Endometrial microvascular endothelial cells (primary cell): ENCODE results near the gene SLC46A3. TPM values are rescaled to one million over a fixed set of nuclear protein-coding genes. Genes with fewer than 3 reads are reported as not detected.

Experiments
- in situ Hi-C: cut with HindIII; loops from 2 replicates; pipeline ENCODE4 v1.10.0; 2017; ENCODE audit warnings: low sequenced_read_pairs, low pct_unique_long_range_greater_than_20kb; ENCODE audit errors: inconsistent ontology term
- total RNA-seq: library from RNA; depleted of rRNA; stranded (reverse); fragments of >200 nt; gene quantifications from one replicate; pipeline ENCODE4 v1.2.3, GENCODE V29; 2015; ENCODE audit errors: inconsistent ontology term

SLC46A3 gene
- total RNA-seq, 1 donor from 2014 or later = 0.65 TPM

DNA sequence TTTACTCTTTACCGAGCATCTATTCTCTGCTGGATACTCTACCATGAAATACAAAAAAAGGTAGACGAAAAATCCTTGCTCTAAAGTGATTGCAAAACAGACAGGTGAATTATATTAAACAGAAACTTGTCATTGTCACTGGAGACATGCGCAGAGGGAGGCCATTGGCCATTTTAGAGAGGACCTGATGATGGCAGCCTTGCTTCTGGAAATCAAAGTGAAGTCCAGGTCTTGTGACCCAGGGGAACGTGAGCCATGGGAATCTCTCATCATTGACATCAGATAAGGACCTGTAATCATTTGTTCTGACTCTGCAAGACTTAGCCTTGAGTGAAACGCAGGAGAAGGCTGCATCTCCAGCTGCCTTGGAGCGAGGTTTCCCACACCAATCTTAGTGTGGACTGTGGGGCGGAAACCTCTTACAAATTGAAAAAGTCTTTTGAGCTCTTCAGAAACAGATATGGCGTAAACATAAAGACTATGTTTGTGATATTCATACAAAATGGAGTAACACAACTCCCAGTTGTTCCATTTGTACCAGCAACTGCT lies 16.8 kb upstream of the SLC46A3 start:
- in situ Hi-C loops = no loop called here

DNA sequence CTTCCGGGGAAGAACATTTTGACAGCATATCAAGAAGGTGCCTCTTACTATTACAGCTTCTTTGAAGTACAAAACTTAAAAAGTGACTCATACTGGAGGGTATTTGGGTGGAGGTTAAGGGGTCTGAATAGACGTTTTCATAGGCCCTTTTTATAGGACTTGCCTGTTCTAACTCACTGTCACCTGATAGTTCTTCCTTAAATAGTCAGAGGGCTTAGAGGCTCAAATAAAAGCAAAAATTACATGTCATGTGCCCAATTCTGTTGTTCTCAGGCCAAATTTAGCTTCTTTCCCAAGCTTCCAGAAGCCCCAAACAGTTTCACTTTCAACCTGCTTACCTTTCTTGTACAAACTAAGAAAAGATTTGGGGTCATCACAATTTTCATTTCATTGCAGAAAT lies 16.1 kb upstream of the SLC46A3 start:
- in situ Hi-C loops = no loop called here

DNA sequence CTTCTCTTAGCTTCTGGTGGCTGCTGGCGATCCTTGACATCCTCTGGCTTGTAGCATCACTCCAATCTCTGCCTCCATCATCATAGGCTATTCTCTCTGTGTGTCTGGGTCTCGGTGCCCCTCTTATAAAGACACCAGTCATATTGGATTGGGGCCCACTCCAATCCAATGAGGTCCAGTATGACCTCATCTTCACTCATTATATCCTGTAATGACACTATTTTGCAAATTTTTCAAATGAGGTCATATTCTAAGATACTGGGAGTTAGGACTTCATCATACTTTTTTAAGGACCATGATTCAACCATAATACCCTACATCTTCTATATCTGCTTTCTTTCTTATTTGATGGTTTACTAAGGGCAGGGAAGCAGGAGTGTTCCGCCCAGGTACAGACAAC lies 12.0 kb upstream of the SLC46A3 start:
- in situ Hi-C loops = no loop called here

DNA sequence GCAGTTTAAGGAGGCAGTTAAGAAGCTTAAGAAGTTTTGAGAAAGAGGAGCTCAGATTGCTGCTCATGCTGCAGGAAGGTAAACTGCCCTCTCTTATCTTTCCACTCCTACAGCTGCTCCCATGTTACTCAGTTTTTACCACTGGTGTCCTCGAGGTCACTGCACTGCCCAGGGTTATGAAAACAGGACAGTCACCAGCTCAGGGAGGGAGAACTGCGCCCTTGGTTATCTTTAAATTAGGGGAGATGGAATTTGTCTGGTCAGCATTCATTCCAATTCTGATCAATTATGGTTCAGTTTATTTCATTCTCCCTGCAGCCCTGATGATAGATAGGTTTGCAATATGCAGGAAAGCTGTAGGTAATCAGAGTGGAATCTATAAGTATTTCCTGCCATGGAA lies 10.8 kb upstream of the SLC46A3 start:
- in situ Hi-C loops = no loop called here

DNA sequence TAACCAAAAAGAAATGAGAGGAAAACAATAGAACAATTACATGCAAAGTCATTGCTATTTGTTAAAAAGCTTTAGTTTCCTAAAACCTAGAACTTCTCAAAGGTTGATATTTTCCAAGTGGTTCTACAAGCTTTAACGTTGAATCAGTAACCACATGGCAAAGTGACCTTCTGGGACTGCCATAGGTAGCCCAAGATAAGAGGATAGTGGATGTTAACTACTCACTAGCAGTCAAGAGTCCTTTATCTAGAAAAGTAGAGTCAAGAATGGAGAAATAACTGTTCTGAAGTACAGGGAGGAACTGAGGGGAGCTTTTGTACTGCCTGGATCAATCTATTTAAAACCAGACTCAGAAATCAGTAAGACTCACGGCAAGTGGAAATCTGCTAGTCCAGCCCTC lies 9.9 kb upstream of the SLC46A3 start:
- in situ Hi-C loops = no loop called here

DNA sequence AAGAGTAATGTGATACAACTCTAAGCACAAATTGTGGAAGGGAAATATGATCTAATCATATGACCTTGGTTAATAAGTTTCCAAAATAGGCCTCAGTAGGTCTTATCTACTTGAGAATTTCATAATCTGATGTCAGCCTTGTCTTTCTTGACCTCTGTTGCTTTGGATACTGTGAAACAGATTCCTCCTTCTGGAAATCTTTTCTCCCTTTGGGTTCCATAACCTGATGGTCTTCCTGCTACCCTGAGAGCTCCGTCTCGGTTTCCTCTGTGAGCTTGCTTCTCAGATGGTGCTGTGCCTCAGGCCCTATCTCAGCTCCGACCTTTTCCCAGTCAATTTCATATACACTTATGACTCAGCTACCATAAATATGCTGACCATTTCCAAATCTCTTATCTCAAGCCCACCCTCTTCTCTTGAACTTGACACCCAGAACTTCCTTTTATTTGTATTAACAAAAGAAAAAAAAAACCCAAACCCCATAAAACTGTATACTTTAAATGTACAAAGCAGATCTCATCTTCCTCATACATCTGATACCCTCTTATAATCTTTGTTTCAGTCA lies 6.4 kb upstream of the SLC46A3 start:
- in situ Hi-C loops = no loop called here

DNA sequence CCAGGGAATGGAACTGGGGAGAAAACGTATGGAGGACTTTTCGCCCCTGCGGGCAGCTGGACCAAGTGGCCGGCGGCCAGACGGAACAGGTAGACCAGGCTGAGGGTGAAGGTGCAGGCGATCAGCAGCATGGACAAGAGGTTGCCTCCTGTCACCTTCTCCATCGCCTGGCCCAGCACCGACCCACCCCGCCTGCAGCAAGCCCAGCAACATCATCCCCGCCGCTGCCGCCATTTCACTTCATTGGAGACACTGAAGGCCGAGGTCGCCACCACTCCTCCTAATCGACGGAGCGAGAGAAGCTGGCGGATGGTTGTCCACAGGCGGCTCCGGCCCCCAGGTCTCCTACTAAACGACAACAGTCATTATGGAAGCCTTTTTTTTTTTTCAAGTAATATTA lies 5.0 kb upstream of the SLC46A3 start:
- in situ Hi-C loops = no loop called here

DNA sequence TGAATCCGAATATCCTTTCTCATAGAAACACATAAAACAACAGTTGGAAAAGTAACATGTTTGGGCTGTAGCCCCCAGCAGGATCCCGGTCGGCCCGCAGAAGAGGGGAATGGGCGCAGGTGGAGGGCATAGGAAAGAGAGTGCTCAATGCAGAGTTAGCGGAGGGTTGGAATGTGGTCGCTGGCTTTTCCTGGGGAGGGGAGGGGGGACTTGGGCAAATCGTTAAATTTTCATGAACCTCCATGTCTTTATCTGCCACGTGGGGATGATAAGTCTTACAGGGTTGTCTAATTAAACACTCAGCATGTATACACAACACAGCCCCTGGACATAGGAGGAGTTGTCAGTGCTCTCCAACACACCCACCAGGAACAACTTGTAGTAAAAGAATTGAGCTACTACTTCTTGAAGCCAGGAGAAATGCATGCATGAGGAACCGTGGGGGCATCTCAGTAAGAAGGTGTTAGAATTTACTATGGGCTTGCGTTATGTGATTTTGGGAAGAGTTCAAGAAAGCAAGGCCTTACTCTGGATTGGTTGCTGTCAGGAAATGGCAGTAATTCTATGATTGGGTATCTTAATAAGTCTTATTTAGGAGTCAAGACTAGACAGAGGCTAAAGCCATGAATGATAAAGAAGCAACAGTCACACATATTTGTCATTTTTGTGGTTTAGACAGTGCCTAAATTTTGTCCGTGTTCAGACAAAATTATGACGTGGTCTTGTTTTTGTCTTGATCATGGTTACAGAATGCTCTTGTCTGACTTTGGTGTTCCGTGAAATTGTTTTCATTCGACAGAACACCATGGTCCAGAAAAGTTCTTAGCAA lies 671 bp upstream of the SLC46A3 start:
- in situ Hi-C loops = no loop called here

DNA sequence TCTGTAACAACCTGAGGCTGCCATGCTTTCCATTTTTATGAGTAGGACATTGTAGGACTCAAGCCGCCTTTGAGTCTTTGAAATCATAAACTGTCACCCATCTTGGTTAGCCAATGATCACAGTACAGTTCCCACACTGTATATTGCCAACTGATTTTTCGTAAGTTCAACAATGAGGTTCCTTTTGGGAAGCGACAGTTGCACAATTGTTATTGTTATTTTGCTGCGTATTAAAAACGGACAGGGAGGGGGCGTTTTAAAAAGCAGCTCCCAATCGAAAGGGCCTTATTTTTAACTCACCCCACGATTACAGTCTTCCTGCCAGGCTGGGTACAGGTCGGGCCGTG lies 601 bp downstream of the SLC46A3 start:
- in situ Hi-C loops = no loop called here

DNA sequence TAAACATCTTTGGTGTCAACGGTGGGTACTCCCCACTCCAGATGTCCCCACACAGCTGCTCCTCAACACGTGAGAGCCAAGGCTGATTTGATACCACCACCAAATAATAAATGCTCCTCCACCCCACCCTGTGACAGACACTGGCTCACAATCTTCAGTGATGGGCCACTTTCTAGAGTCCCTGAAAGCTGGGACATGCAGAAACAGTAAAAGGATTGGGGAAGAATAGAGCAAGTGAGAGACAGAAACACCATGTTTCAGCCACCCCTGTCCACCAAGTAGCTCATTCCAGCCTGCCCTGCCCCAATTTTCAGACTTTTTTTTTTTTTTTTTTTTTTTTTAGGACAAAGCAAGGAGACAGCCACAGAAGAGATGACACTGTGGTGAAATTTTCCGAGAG lies 1.6 kb downstream of the SLC46A3 start:
- in situ Hi-C loops = no loop called here

DNA sequence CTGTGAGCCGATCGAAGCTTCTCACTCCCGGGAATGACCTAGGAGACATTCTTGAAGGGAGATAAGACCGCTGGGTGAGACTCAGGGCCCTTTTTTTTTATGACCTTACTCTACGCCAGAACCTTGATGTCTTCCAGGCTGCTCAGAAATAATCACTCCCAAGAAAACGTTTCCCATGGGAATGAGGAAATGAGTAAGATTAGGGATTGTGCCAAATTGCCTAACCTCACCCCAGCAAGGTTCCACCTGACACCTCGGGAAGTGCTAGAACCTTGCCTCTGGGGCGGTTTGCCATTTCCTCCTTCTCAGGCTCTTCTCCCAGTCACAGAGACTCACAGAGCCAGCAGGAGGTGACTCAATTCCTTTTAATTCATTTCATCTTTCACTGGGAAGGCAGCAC lies 2.3 kb downstream of the SLC46A3 start:
- in situ Hi-C loops = no loop called here

DNA sequence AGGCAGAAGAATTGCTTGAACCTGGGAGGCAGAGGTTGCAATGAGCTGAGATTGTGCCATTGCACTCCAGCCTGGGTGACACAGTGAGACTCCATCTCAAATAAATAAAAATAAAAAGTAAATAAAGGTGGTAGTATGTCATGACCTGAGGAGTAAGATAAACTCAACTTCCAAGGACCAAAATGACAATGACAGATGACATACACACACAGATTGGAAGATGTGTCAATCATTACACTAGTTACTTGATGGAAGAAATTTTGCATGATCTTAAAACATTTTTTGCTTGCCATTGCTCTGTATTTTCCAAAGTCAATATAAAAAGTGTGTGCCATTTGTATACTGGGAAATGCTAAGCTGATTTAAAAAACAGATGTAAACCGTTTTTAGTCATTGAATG lies 4.1 kb downstream of the SLC46A3 start:
- in situ Hi-C loops = no loop called here

DNA sequence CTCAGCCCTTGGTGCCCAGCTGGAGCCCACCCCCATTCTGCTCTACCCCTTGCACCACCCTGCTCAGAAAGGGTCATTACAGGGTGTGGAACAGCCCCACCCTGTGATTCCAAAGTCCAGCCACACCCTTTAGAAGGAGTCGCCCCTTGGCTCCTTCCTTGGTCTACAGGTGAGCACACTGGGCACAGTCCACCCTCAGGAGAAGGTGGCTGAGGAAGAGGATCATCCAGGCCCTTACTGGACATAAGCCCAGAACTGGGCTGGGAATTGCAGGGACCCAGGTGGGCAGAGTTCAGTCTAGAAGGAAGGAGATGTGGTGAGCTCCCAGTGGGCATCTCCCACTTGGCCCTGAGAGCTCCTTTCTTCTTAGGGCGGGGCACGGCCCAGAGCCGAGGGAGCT lies 8.6 kb downstream of the SLC46A3 start:
- in situ Hi-C loops = no loop called here

DNA sequence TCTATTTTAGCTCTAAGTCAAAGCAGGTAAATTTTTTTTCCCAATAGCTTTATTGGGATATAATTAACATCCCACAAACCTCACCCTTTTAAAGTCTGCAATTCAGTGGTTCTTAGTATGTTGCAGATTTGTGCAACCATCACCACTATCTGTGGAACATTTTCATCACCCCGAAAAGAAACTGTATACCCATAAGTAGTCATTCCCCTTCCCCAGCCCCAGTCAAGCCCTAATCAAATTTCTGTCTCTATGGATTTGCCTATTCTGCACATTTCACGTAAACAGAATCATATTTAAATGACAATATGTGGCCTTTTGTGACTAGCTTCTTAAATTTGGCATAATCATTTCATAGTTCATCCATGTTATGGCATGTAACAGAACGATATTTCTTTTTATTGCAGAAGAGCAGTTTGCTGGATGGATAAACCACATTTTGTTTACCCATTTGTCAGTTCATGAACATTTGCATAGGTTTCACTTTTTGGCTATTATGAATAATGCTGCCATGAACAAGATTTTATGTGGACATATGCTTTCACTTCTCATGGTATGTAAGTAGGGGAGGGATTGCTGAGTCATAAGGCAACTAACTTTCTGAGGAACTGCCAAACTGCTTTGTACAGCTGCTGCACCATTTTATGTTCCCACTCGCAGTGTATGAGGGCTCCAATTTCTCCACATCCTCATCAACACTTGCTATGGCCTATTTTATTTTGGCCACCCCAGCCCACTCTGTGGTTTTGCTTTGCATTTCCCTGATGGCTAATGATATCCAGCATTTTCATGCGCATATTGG lies 10.9 kb downstream of the SLC46A3 start:
- in situ Hi-C loops = no loop called here

DNA sequence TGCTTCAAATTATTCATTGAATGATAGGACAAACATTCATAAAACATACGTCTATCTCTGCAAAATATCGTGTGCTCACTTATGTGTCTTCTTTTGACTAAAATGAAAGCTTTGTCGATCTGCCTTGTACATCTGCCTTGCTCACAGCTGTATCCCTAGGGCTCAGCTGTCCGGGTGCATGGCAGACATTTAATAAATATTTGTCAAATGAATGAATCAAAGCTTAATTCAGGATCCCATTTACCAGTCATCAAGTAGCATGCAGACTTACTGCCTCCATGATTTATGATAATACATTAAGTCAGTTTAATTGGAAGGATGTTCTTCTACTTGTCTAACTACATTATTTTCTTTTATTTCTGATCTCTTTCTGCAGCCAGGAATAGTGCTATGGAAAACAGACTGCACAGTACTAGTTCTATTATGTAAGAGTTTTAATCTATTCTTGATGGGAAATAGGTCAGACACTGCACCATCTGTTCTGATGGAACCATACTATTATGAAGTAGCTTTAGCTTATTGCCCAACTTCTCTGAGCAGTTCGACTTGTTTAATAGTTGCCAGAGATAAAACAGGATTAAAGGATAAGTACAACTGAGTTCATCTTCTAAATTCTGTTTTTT lies 13.2 kb downstream of the SLC46A3 start:
- in situ Hi-C loops = no loop called here

DNA sequence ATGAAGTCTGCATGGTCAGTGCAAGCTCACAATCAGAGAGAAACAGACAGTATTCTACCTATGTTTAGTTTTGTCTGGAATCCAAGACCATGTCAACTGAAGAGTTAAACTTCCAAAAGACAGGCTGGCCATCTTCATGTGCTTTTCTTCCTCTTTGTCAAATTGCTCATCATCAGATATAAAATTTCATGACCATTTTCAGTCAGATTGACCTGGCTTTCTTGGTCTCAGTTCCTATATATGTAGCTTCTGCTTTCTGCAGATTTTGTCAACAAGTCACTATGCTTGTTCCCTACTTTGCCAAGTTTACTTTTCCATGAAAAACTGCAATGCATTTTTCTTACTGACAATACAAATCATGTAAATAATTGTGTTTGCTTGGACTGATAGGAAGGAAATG lies 13.9 kb downstream of the SLC46A3 start:
- in situ Hi-C loops = no loop called here

DNA sequence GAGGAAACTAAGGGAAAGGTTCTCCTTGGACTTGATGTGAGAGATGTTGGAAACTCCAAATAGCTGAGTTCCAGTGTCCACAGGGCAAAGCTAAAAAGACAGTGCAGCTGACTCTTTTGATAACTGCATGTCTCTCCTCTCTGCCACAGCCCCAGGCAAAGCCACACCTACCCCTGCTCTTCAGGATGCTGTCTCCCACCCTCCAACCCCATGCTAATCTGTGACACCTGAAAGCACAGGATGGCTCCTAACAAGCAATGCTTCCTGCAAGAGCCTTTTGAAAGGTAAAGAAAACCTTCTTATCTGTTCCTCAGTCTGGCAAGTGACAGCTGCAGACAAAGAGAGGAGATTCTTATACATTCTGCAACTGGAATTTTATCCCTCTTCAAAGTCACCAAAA lies 14.5 kb downstream of the SLC46A3 start:
- in situ Hi-C loops = no loop called here

DNA sequence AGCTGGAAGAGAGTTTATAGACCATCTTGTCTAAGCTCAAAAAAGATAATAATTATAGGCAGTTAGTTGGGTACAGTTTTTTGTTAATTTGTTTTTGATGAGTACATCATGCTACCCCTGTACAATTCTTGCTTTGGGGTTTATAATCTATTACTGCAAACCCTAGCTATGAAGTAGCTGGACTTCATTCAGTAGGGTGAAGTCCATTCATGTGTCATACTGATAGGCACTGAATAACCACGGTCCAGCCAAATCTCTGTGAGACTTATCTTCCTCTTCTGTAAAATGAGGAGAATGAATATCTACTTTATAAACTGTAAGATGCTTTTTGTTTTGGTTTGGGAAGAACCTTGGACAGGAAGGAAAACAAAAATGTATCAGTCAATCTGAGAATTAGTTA lies 19.5 kb downstream of the SLC46A3 start:
- in situ Hi-C loops = no loop called here

DNA sequence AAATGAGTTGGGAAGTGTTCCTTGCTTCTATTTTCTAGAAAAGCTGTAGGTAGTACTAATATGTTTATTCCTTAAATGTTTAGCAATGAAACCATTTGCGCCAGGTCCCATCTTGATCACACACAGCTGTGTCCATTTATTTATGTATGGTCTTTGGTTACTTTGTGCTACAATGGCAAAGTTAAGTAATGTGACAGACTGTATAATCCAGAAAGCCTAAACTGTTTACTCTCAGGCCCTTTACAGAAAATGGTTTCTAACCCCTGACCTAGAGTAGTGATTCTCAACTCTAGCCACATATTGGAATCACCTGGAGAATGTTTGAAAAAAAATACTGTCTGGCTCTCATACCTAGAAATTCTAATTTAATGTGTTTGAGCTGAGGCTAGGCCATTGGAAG lies 21.3 kb downstream of the SLC46A3 start:
- in situ Hi-C loops = no loop called here
